ENCODE data around the gene LHFPL2. TPM values are rescaled to one million over a fixed set of nuclear protein-coding genes. Genes with fewer than 3 reads are reported as not detected.

LHFPL2 gene
- total and polyA plus RNA-seq, 2 donors from 2014 or later: 1.8 to 12.6 TPM

DNA sequence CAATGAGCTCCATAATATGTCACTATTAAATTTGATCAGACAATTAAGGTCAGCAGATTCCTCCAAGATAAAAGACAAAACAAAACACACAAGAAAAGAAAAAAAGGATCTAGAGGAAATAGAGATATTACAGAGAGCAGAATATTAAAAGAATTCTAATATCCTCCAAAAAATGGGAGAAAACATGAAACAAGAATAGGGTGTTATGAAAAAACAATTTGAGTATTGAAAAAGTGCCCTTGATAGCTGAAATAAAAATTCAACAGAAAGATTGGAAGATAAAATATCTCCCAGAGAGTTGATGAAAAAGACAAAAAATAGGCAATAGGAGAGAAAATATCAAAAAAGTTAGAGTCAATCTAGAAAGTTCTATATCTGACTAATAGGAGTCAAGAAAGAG is 44.8 kb upstream of the LHFPL2 start:
- intact Hi-C loops (cut with DNase I): no loop called here
- FAIRE-seq: no peak

GRCh38 chr5:78691084-78691960 is 42.8 kb upstream of the LHFPL2 start:
- intact Hi-C loops (cut with DNase I): no loop called here
- Histone ChIP-seq H3K36me3 (ENCODE audit: control insufficient read depth in 2 of 3, insufficient read depth in 3 of 3, low read length in 3 of 3) (no peaks in the 10 kb centered on the region), H3K9ac (ENCODE audit: low read length in 3 of 3) (no peak overlapping the region), H3K9me3 (ENCODE audit: control insufficient read depth in 2 of 3, insufficient read depth in 1 of 3, low read length in 3 of 3) (no peaks in the 10 kb centered on the region), H3K4me1 (ENCODE audit: control insufficient read depth in 2 of 3, insufficient read depth in 2 of 3, low read depth in 1 of 3, low read length in 3 of 3) (no peaks in the 10 kb centered on the region), H3K27ac (ENCODE audit: low read depth in 2 of 2, low read length in 2 of 2) (no peak overlapping the region), H3K27me3 (ENCODE audit: control insufficient read depth, insufficient read depth, low read length) (no peaks in the 10 kb centered on the region), H3K4me3 (ENCODE audit: low read length in 3 of 3) (no peak overlapping the region)
- FAIRE-seq (no peak), DNase-seq (no peak)
- TF ChIP-seq CTCF (IDR thresholded peaks at IDR 0.05; ENCODE audit: borderline replicate concordance, extremely low read depth, insufficient read depth): no peak

More for the DNA sequence above, 44.8 kb upstream of the LHFPL2 start:
- H3K36me3 ChIP-seq (ENCODE audit: control insufficient read depth in 2 of 3, insufficient read depth in 3 of 3, low read length in 3 of 3): no peaks in the 10 kb centered on the region
- no peaks in the 10 kb centered on the region for H3K27me3 ChIP-seq (ENCODE audit: control insufficient read depth, insufficient read depth, low read length)
- no peak overlapping the region for H3K4me3 ChIP-seq (ENCODE audit: low read length in 3 of 3)
- no peaks in the 10 kb centered on the region for H3K9me3 ChIP-seq (ENCODE audit: control insufficient read depth in 2 of 3, insufficient read depth in 1 of 3, low read length in 3 of 3)
- no peak overlapping the region for H3K27ac ChIP-seq (ENCODE audit: low read depth in 2 of 2, low read length in 2 of 2)
- TF ChIP-seq CTCF (IDR thresholded peaks at IDR 0.05; ENCODE audit: borderline replicate concordance, extremely low read depth, insufficient read depth): no peak
- DNase-seq: no peak
- H3K9ac ChIP-seq (ENCODE audit: low read length in 3 of 3): no peak overlapping the region
- H3K4me1 ChIP-seq (ENCODE audit: control insufficient read depth in 2 of 3, insufficient read depth in 2 of 3, low read depth in 1 of 3, low read length in 3 of 3): no peaks in the 10 kb centered on the region

DNA sequence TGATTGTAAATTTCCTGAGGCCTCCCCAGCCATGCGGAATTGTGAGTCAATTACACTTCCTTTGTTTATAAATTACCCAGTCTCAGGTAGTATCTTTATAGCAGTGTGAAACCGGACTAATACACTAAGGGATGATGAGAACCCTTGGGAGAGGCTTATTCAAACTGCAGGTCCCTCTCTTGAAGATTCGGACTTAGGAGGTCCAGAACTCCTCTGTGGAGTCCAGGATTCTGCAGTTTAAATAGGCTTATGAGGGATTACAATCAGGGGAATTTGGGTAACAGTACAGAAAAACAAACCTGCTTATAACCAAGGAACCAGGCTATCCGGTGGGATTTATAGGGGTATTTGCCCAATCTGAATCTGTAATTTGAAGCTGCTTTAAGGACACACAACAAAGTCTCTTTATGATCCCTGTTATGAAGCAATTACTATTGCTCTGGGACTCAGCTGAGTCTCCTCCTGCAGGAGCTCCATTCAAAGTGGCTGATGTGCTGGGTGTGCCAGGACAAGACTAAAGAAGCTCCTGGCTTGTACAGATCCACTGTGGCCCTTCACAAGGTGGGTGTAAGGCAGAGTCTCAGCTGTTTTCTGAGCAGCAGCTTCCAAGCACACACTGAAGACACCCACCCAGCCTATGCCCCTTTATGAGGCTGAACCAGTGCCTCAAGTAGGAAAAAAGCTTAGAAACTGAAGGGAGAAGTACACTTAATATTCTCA is 41.8 kb upstream of the LHFPL2 start:
- Histone ChIP-seq H3K4me1 (ENCODE audit: control insufficient read depth in 2 of 3, insufficient read depth in 2 of 3, low read depth in 1 of 3, low read length in 3 of 3) (no peaks in the 10 kb centered on the region), H3K4me3 (ENCODE audit: low read length in 3 of 3) (no peak overlapping the region), H3K9me3 (ENCODE audit: control insufficient read depth in 2 of 3, insufficient read depth in 1 of 3, low read length in 3 of 3) (no peaks in the 10 kb centered on the region), H3K36me3 (ENCODE audit: control insufficient read depth in 2 of 3, insufficient read depth in 3 of 3, low read length in 3 of 3) (no peaks in the 10 kb centered on the region), H3K9ac (ENCODE audit: low read length in 3 of 3) (no peak overlapping the region), H3K27me3 (ENCODE audit: control insufficient read depth, insufficient read depth, low read length) (no peaks in the 10 kb centered on the region), H3K27ac (ENCODE audit: low read depth in 2 of 2, low read length in 2 of 2) (no peak overlapping the region)
- intact Hi-C loops (cut with DNase I): no loop called here
- no peak for TF ChIP-seq CTCF (IDR thresholded peaks at IDR 0.05; ENCODE audit: borderline replicate concordance, extremely low read depth, insufficient read depth)
- DNase-seq (no peak), FAIRE-seq (no peak)

Measured in kidney (tissue), 14 donors.